Neural progenitor cell (in vitro differentiated cells): Measurements from ENCODE around the gene CARD8.

ENCODE experiments used
- EZH2 ChIP-seq: fragments of 200-600 bp; sonication (generic); IDR thresholded peaks from 2 replicates; pipeline ENCODE4 v1.6.1; 2017; ENCODE audit warnings: antibody characterized with exemption, mild to moderate bottlenecking, moderate library complexity
- EZH2phosphoT487 ChIP-seq: fragments of 200-600 bp; sonication (generic); IDR thresholded peaks from 2 replicates; pipeline ENCODE4 v1.6.1; 2017; ENCODE audit warnings: antibody characterized with exemption
- TF ChIP-seq, protein P1 (sequence below): fragments of 200-600 bp; sonication (generic); IDR thresholded peaks from 2 replicates; pipeline ENCODE4 v1.5.1; 2017; ENCODE audit warnings: antibody characterized with exemption, mild to moderate bottlenecking

DNA sequence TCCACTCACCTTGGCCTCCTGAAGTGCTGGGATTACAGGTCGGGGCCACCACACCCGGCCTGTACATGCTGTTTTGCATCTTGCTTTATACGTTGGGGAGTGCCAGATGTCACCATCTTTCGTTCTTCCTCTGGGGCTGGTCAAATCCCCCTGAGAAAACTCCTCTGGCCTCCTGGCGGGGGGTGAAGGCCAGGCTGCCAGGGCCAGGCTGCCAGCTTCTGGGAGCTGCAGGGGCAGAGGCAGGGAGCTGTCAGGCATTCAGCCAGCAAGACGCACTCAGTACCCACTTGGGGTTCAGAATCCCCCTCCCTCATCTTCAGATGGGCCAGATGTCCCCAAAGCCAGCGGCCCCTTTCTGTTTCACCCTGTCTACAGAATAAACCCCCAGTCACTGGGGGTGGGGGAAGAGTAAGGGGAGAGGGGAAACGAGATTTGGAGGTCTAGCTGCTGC, 69.1 kb downstream of the CARD8 start:
- TF ChIP-seq, protein P1, sequence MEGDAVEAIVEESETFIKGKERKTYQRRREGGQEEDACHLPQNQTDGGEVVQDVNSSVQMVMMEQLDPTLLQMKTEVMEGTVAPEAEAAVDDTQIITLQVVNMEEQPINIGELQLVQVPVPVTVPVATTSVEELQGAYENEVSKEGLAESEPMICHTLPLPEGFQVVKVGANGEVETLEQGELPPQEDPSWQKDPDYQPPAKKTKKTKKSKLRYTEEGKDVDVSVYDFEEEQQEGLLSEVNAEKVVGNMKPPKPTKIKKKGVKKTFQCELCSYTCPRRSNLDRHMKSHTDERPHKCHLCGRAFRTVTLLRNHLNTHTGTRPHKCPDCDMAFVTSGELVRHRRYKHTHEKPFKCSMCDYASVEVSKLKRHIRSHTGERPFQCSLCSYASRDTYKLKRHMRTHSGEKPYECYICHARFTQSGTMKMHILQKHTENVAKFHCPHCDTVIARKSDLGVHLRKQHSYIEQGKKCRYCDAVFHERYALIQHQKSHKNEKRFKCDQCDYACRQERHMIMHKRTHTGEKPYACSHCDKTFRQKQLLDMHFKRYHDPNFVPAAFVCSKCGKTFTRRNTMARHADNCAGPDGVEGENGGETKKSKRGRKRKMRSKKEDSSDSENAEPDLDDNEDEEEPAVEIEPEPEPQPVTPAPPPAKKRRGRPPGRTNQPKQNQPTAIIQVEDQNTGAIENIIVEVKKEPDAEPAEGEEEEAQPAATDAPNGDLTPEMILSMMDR = no peak
- no peak for TF ChIP-seq EZH2
- no peak for TF ChIP-seq EZH2phosphoT487
